ENCODE data around the gene PSMA8.
"Not testable (repeated sequence)": the region's sequence is repeated elsewhere in the genome, so short reads cannot be mapped to it uniquely, and the experiment has no call there.

Gene PSMA8

DNA sequence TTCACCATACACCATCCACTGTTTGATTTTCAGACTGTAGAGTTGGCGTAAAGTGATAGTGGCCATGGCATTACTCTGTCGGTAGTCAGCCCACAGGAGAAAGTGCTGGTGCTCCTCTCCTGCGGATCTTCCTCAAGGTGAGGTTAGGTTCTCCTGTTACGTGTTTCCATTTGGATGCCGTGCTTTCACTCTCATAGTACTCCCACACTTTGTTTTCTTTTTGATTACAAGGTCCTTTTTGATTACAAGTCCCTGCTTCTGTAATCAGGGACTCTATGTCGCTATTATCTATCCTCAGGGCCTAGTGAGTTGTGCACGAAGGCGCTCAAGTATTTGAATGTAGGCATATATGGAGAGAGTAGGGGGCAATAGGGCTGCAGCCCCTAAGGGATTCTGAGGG is 96.8 kb downstream of the PSMA8 start:
- no peak overlapping the region for H3K4me3 ChIP-seq (ENCODE audit: low read depth, low read length)
- TF ChIP-seq CTCF (IDR thresholded peaks at IDR 0.05; ENCODE audit: insufficient read depth, low read depth, low read length, missing control alignments) = no peak
- DNase-seq (ENCODE audit: low read depth) = no peak

GRCh38 chr18:26233208-26233607 is 99.5 kb downstream of the PSMA8 start:
- no peak overlapping the region for H3K4me3 ChIP-seq (ENCODE audit: low read depth, low read length)
- no peak for DNase-seq (ENCODE audit: low read depth)
- TF ChIP-seq CTCF (IDR thresholded peaks at IDR 0.05; ENCODE audit: insufficient read depth, low read depth, low read length, missing control alignments) = no peak

GRCh38 chr18:26237363-26237762 is 103.7 kb downstream of the PSMA8 start:
- DNase-seq (ENCODE audit: low read depth); H3K4me3 ChIP-seq (ENCODE audit: low read depth, low read length): not testable (repeated sequence)

GRCh38 chr18:26238718-26239117 is 105.0 kb downstream of the PSMA8 start:
- not testable (repeated sequence) for H3K4me3 ChIP-seq (ENCODE audit: low read depth, low read length)

GRCh38 chr18:26242392-26242791 is 108.7 kb downstream of the PSMA8 start:
- H3K4me3 ChIP-seq (ENCODE audit: low read depth, low read length); DNase-seq (ENCODE audit: low read depth): not testable (repeated sequence)

More at GRCh38 chr18:26238718-26239117, 105.0 kb downstream of the PSMA8 start:
- not testable (repeated sequence) for DNase-seq (ENCODE audit: low read depth)
